Uterus (tissue), 2 donors: ENCODE results near the gene CYP2W1.

ENCODE experiments used
- POLR2A ChIP-seq, 2 donors: fragments of 450-650 bp; IDR thresholded peaks; one replicate each; pipeline ENCODE4 v1.6.1; 2016; ENCODE audit warnings: antibody characterized with exemption in 2 of 2, mild to moderate bottlenecking in 1 of 2, moderate library complexity in 1 of 2
- TF ChIP-seq, protein P1 (sequence below), 4 experiments: fragments of 200-600 bp in 2 of 4; fragments of 450-650 bp in 2 of 4; sonication (generic) in 2 of 4; IDR thresholded peaks; one replicate each; pipeline ENCODE4 v1.5.1; 2016 to 2019; ENCODE audit warnings: antibody characterized with exemption in 4 of 4, mild to moderate bottlenecking in 2 of 4, moderate library complexity in 1 of 4

DNA sequence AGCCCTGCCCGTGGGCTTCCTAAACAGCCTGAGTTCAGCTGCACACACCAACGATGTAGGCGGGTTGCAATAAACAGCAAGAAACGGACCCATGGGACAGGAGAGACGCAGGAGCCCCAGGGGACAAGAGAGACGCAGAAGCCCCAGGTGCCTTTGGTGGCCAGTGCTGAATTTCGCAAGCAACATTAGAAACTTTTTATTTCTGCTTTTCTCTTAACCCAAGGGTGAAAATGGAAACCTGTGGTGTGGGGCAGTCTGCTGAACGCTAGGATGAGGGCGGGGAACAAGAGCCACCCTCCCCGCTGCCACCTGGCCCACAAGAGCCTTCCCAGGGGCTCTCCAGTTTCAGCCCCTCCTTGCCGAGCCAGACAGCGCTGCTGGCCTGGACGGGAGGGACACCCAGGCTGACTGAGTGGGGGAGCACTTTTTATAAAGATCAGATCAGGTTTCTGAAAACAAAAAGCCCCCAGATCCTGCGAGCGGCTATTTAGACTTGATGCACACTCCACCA, 41.4 kb downstream of the CYP2W1 start:
- TF ChIP-seq, protein P1, sequence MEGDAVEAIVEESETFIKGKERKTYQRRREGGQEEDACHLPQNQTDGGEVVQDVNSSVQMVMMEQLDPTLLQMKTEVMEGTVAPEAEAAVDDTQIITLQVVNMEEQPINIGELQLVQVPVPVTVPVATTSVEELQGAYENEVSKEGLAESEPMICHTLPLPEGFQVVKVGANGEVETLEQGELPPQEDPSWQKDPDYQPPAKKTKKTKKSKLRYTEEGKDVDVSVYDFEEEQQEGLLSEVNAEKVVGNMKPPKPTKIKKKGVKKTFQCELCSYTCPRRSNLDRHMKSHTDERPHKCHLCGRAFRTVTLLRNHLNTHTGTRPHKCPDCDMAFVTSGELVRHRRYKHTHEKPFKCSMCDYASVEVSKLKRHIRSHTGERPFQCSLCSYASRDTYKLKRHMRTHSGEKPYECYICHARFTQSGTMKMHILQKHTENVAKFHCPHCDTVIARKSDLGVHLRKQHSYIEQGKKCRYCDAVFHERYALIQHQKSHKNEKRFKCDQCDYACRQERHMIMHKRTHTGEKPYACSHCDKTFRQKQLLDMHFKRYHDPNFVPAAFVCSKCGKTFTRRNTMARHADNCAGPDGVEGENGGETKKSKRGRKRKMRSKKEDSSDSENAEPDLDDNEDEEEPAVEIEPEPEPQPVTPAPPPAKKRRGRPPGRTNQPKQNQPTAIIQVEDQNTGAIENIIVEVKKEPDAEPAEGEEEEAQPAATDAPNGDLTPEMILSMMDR (IDR thresholded peaks at IDR 0.05): no peak
- TF ChIP-seq POLR2A (IDR thresholded peaks at IDR 0.05): no peak
